Esophagus (tissue), 2 donors: ENCODE results near the gene NACA2. TPM values are rescaled to one million over a fixed set of nuclear protein-coding genes. Genes with fewer than 3 reads are reported as not detected.

Experiments
- H3K27ac ChIP-seq, 2 donors: one replicate each; pipeline ENCODE4 v1.5.1; 2013; ENCODE audit warnings: low read depth in 2 of 2, mild to moderate bottlenecking in 2 of 2, inconsistent platforms in 1 of 2, low read length in 1 of 2, moderate library complexity in 1 of 2
- H3K27me3 ChIP-seq, 2 donors: one replicate each; pipeline ENCODE4 v1.6.1; 2013; ENCODE audit warnings: low read length in 2 of 2, control low read depth in 1 of 2, mild to moderate bottlenecking in 1 of 2; ENCODE audit not compliant: insufficient read depth in 2 of 2, control insufficient read depth in 1 of 2
- H3K36me3 ChIP-seq, 2 donors: one replicate each; pipeline ENCODE4 v1.6.1; 2013; ENCODE audit warnings: low read length in 1 of 2; ENCODE audit not compliant: control insufficient read depth in 2 of 2, insufficient read depth in 2 of 2
- H3K4me1 ChIP-seq, 2 donors: one replicate each; pipeline ENCODE4 v1.6.1; 2013; ENCODE audit warnings: low read length in 1 of 2; ENCODE audit not compliant: control insufficient read depth in 2 of 2, insufficient read depth in 2 of 2
- H3K4me3 ChIP-seq, 2 donors: one replicate each; pipeline ENCODE4 v1.5.1; 2013; ENCODE audit warnings: low read length in 2 of 2, mild to moderate bottlenecking in 2 of 2, low read depth in 1 of 2, moderate library complexity in 1 of 2
- H3K9me3 ChIP-seq, 2 donors: one replicate each; pipeline ENCODE4 v1.6.1; 2013; ENCODE audit warnings: mild to moderate bottlenecking in 2 of 2, low read depth in 1 of 2, low read length in 1 of 2, moderate library complexity in 1 of 2; ENCODE audit not compliant: control insufficient read depth in 2 of 2, insufficient read depth in 1 of 2
- WGBS, 2 donors: extraction: QIAGEN DNeasy Blood & Tissue Kit; methylation state at CpG; one replicate each; pipeline ENCODE4 v1.1.7; 2013; 5-methylcytosine and 5-hydroxymethylcytosine counted together
- polyA plus RNA-seq, 2 donors: library from polyadenylated mRNA; stranded (reverse); fragments of 200-250 nt; gene quantifications; one replicate each; pipeline ENCODE4 v1.2.3, GENCODE V29; 2013
- donor health status: healthy with polysubstance abuse.
- donor health status: Bipolar disorder and iron deficiency.

Gene NACA2
- polyA plus RNA-seq, 2 donors = 0.19 to 0.20 TPM

DNA sequence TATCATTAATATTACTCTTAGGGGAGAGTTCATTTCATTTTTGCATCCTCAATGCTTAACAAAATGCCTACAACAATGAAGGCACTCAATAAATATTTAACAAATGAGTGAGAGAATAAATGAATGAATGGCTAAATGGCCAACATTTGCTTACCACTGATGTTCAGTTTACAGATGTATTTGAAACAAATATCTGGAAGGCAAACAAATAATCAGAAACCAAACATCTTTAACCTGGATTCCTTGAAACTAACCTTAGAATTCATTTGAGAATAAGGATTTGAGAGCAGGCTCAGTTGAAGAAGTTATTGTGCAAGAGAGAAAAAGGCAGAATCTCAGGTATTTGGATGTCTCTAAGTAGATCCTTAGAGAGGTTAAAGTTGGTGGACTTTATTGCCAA, 8.4 kb downstream of the NACA2 start:
- Histone ChIP-seq H3K4me3 (no peak overlapping the region), H3K4me1 (no peaks in the 10 kb centered on the region), H3K27ac (no peak overlapping the region), H3K9me3 (no peaks in the 10 kb centered on the region), H3K27me3 (no peaks in the 10 kb centered on the region), H3K36me3 (no peaks in the 10 kb centered on the region)

GRCh38 chr17:61581611-61582349, 9.2 kb downstream of the NACA2 start:
- 45 to 49% methylated on average over 3 of the region's 3 CpGs for WGBS, 2 donors
- no peaks in the 10 kb centered on the region for H3K9me3 ChIP-seq
- no peaks in the 10 kb centered on the region for H3K27me3 ChIP-seq
- no peaks in the 10 kb centered on the region for H3K4me1 ChIP-seq
- no peaks in the 10 kb centered on the region for H3K36me3 ChIP-seq
- H3K27ac ChIP-seq = no peak overlapping the region
- no peak overlapping the region for H3K4me3 ChIP-seq

DNA sequence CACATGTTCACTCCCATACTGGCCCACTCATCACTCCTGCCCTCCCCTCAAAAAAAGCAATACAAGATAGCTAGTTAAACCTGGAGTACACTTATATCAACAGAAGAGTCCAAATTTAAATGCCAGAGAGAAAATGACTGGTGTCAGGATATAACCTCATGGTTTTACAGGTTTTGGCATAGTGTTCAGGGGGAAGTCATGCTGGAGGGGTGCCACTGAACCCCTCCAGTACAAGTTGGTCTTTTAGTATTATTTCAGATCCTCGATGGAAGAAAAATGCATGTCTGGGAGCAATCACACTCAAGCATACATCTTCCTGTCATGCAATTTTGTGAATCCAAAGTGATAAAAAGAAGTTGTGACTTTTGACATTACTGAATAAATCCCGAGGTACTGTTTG, 10.5 kb downstream of the NACA2 start:
- no peaks in the 10 kb centered on the region for H3K36me3 ChIP-seq

GRCh38 chr17:61579961-61580360, 11.1 kb downstream of the NACA2 start:
- no peaks in the 10 kb centered on the region for H3K9me3 ChIP-seq
- H3K27me3 ChIP-seq = no peaks in the 10 kb centered on the region
- H3K27ac ChIP-seq = no peak overlapping the region
- H3K4me1 ChIP-seq = no peaks in the 10 kb centered on the region
- no peak overlapping the region for H3K4me3 ChIP-seq
- WGBS, 2 donors = 55 to 67% methylated on average over 9 of the region's 9 CpGs
- H3K36me3 ChIP-seq = no peaks in the 10 kb centered on the region

More for the DNA sequence above, 10.5 kb downstream of the NACA2 start:
- Histone ChIP-seq H3K27ac (no peak overlapping the region), H3K4me1 (no peaks in the 10 kb centered on the region), H3K27me3 (no peaks in the 10 kb centered on the region), H3K4me3 (no peak overlapping the region), H3K9me3 (no peaks in the 10 kb centered on the region)
- WGBS, 2 donors = 38 to 40% methylated on average over 2 of the region's 2 CpGs

DNA sequence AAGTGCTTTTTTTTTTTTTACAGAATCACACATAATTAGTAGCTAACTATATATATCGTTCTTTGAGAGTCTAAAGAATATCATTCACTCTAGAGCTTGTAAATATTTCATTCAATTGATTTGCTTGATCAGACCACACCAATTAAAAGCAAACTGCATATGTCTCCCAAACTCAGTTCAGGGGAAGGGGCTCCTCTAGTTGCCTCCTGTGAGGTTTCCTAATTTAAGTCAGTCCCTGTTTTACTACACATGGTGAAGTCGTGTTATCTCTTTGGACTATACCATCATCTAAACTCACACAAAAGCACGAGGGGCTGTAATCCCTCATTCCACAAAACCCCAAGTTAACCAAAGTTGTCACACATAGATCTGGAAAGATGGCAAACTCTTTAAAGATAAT, 11.7 kb downstream of the NACA2 start:
- H3K27me3 ChIP-seq = no peaks in the 10 kb centered on the region
- H3K9me3 ChIP-seq = no peaks in the 10 kb centered on the region
- no peaks in the 10 kb centered on the region for H3K4me1 ChIP-seq
- H3K36me3 ChIP-seq = no peaks in the 10 kb centered on the region
- H3K4me3 ChIP-seq = no peak overlapping the region
- 78% methylated on average over 3 of the region's 3 CpGs for WGBS, 2 donors
- H3K27ac ChIP-seq = no peak overlapping the region

DNA sequence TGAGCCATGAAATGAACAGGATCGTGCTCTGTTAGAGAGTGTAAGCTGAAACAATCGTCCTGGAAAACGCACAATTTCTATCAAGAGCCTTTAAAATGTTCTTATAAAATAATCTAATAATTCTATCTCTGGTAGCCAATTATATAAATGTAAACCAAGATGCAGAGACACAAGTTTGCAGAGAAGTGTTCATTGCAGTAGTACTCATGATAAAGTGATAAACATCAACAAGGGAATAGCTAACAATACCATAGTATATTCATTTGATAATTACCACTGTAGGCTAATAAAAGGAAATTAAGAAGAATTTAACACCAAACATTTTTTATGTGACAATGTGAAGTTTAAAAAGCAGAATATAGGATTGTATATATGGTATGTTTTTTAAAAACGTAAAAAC, 12.4 kb downstream of the NACA2 start:
- Histone ChIP-seq H3K4me1 (no peaks in the 10 kb centered on the region), H3K9me3 (no peaks in the 10 kb centered on the region), H3K27ac (no peak overlapping the region), H3K36me3 (no peaks in the 10 kb centered on the region), H3K4me3 (no peak overlapping the region), H3K27me3 (no peaks in the 10 kb centered on the region)
- WGBS, 2 donors = 92 to 95% methylated on average over 4 of the region's 4 CpGs

DNA sequence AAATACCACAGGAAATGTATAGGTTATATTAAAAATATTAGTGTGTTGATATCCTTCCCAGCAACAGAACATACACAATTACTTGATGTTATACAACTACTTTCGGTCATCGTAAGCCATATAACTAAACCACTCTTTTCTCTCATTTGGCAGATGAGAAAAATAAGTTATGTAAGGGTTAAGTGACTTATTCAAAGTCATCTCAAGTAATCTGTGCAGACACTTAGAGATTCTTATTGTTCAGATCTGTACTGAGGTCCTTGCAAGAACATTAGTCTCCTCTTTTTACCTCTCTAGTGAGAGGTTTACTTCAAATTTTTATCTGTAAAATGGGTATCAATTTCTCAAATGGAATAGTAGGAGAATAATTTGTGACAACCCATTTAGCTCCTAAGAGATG, 15.0 kb downstream of the NACA2 start:
- 93 to 94% methylated on average over 2 of the region's 2 CpGs for WGBS, 2 donors
- H3K4me1 ChIP-seq = no peaks in the 10 kb centered on the region
- H3K27ac ChIP-seq = no peak overlapping the region
- H3K27me3 ChIP-seq = no peaks in the 10 kb centered on the region
- H3K9me3 ChIP-seq = no peaks in the 10 kb centered on the region
- H3K36me3 ChIP-seq = no peaks in the 10 kb centered on the region
- H3K4me3 ChIP-seq = no peak overlapping the region

- Histone ChIP-seq H3K9me3 (no peaks in the 10 kb centered on the region), H3K4me3 (no peak overlapping the region), H3K27ac (no peak overlapping the region), H3K36me3 (no peaks in the 10 kb centered on the region), H3K4me1 (no peaks in the 10 kb centered on the region), H3K27me3 (no peaks in the 10 kb centered on the region)
- WGBS, 2 donors = 52 to 63% methylated on average over 5 of the region's 5 CpGs
Measured at GRCh38 chr17:61575352-61575975, 15.6 kb downstream of the NACA2 start.

DNA sequence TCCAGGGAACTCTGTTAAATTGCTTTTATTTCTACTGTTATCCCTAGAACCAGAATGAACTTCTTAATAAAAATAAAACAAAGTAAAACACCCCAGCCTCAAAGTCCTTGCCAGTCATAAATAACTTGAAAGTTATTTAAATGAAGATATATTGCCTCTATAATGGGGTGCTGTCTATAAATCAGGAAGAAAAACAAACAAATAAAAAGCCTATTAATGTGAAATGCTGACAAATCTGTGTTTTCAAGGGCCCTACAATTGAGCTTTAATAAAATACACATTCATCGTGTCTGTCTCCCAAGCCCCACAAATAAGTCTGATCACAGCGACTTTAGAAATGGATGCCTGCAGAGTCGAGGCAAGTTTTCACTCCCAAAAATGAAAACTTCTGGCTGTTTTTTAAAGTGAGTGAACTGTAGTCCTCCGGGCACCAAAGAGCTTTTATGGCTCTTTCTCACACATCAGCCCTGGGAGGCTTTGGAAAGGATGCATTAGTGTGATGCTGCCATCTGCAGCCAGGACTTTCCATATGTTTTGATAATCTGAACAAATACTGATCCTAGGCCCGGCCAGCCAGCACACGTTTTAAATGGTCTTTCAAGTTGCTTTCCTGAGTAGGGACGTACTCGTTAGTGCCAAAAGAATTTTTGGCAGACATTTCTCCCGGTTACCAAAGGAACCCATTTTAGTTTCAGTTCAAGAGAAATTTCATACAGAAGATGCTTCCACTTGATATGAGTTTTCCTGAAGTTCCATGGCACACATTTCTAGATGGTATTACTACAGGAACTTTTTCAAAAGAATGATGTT, 16.3 kb downstream of the NACA2 start:
- H3K27me3 ChIP-seq = no peaks in the 10 kb centered on the region
- H3K27ac ChIP-seq = no peak overlapping the region
- no peaks in the 10 kb centered on the region for H3K36me3 ChIP-seq
- no peaks in the 10 kb centered on the region for H3K9me3 ChIP-seq
- 18 to 27% methylated on average over 9 of the region's 9 CpGs for WGBS, 2 donors
- H3K4me3 ChIP-seq = no peak overlapping the region
- H3K4me1 ChIP-seq = no peaks in the 10 kb centered on the region
